ENCODE results near the gene KCNJ15. TPM values are rescaled to one million over a fixed set of nuclear protein-coding genes. Genes with fewer than 3 reads are reported as not detected.

Gene KCNJ15
- total RNA-seq, 6 experiments from 2014 or later: 0.43 to 3.5 (median 1.1) TPM

- H3K36me3 ChIP-seq: no peaks in the 10 kb centered on the region
- TF ChIP-seq CTCF (IDR thresholded peaks at IDR 0.05) (no peak), POLR2A (IDR thresholded peaks at IDR 0.05) (no peak)
- no peaks in the 10 kb centered on the region for H3K4me1 ChIP-seq
- H3K9me3 ChIP-seq: no peaks in the 10 kb centered on the region
- DNase-seq: no peak
- ATAC-seq: no peak
- WGBS (ENCODE audit: insufficient coverage, low coverage, low lambda C conversion rate, missing lambda C conversion rate): 57% methylated on average over 1 of the region's 5 CpGs
- no peaks in the 10 kb centered on the region for H3K27me3 ChIP-seq
- intact Hi-C loops (cut with DNase I): no loop called here
- H3K4me3 ChIP-seq: no peak overlapping the region
- no peak overlapping the region for H3K27ac ChIP-seq
Measured at GRCh38 chr21:38242061-38242460, 14.7 kb upstream of the KCNJ15 start.

GRCh38 chr21:38243732-38244406, 12.9 kb upstream of the KCNJ15 start:
- ATAC-seq (no peak), DNase-seq (no peak)
- no peaks in the 10 kb centered on the region for H3K9me3 ChIP-seq
- no peak overlapping the region for H3K4me3 ChIP-seq
- H3K27ac ChIP-seq: no peak overlapping the region
- WGBS (ENCODE audit: insufficient coverage, low coverage, low lambda C conversion rate, missing lambda C conversion rate): 74% methylated on average over 5 of the region's 7 CpGs
- no peaks in the 10 kb centered on the region for H3K36me3 ChIP-seq
- TF ChIP-seq CTCF (IDR thresholded peaks at IDR 0.05) (no peak), POLR2A (IDR thresholded peaks at IDR 0.05) (no peak)
- H3K4me1 ChIP-seq: no peaks in the 10 kb centered on the region
- no peaks in the 10 kb centered on the region for H3K27me3 ChIP-seq
- intact Hi-C loops (cut with DNase I): no loop called here

- Histone ChIP-seq H3K4me3 (no peak overlapping the region), H3K27ac (no peak overlapping the region), H3K36me3 (no peaks in the 10 kb centered on the region), H3K9me3 (no peaks in the 10 kb centered on the region), H3K4me1 (no peaks in the 10 kb centered on the region), H3K27me3 (no peaks in the 10 kb centered on the region)
- DNase-seq: no peak
- intact Hi-C loops (cut with DNase I): no loop called here
- no peak for ATAC-seq
- WGBS (ENCODE audit: insufficient coverage, low coverage, low lambda C conversion rate, missing lambda C conversion rate): 80% methylated on average over 1 of the region's 2 CpGs
- TF ChIP-seq CTCF (IDR thresholded peaks at IDR 0.05) (no peak), POLR2A (IDR thresholded peaks at IDR 0.05) (no peak)
Measured at GRCh38 chr21:38244407-38244787, 12.4 kb upstream of the KCNJ15 start.

GRCh38 chr21:38244885-38245869, 11.6 kb upstream of the KCNJ15 start:
- ATAC-seq: peak in 1 of 4 donors; percentile 27
- TF ChIP-seq CTCF (IDR thresholded peaks at IDR 0.05): no peak
- TF ChIP-seq POLR2A (IDR thresholded peaks at IDR 0.05): no peak
- Histone ChIP-seq H3K36me3 (no peaks in the 10 kb centered on the region), H3K27me3 (no peaks in the 10 kb centered on the region), H3K9me3 (no peaks in the 10 kb centered on the region), H3K4me3 (no peak overlapping the region), H3K27ac (no peak overlapping the region), H3K4me1 (peaks cover 0 to 7% (median 0%) of the 10 kb centered on the region in 4 donors)
- DNase-seq: no peak
- intact Hi-C loops (cut with DNase I): no loop called here
- WGBS (ENCODE audit: insufficient coverage, low coverage, low lambda C conversion rate, missing lambda C conversion rate): 64% methylated on average over 6 of the region's 9 CpGs
